ENCODE measurements around the gene CTDSPL. TPM values are rescaled to one million over a fixed set of nuclear protein-coding genes. Genes with fewer than 3 reads are reported as not detected.
A peak's percentile ranks its signal among the peaks of the same experiment; 100 is the strongest.

Gene CTDSPL
- total and polyA plus RNA-seq, 2 of the 8 experiments (the other 6 are each of a cell fraction or from before 2014, with no cell fraction given) = 20.3 to 42.2 TPM

GRCh38 chr3:38018296-38019266 is 156.9 kb downstream of the CTDSPL start:
- Histone ChIP-seq H4K91ac (replicated peaks; ENCODE audit: insufficient read length, low read length) (no peak overlapping the region), H4K8ac (ENCODE audit: extremely low read depth, insufficient read depth, low read length) (no peak overlapping the region), H2BK5ac (ENCODE audit: low read depth, low read length) (no peak overlapping the region), H3K4me2 (ENCODE audit: insufficient read depth in 1 of 2, low read depth in 2 of 2, low read length in 2 of 2) (no peak overlapping the region), H3K14ac (ENCODE audit: insufficient read length) (no peak overlapping the region), H3K4me1 (replicated peaks in 1 of 4; ENCODE audit: control insufficient read depth in 3 of 4, insufficient read depth in 4 of 4, low read length in 3 of 4) (peaks cover 0 to 1% (median under 1%) of the 10 kb centered on the region in 4 experiments; a peak in 2 of 7 replicates), H3K9me3 (ENCODE audit: insufficient read depth in 2 of 2, low read depth in 1 of 2, low read length in 1 of 2) (no peaks in the 10 kb centered on the region), H3K9ac (replicated peaks in 1 of 4; ENCODE audit: extremely low read depth in 1 of 4, low read depth in 3 of 4, low read length in 3 of 4) (no peak overlapping the region), H2BK12ac (ENCODE audit: low read depth, low read length) (no peak overlapping the region), H2BK15ac (ENCODE audit: low read length) (no peak overlapping the region), H3K23me2 (ENCODE audit: low read depth, low read length) (no peaks in the 10 kb centered on the region), H2AK5ac (ENCODE audit: low read depth, low read length) (no peak overlapping the region), H3K27me3 (replicated peaks in 1 of 4; ENCODE audit: control insufficient read depth in 3 of 4, extremely low read depth in 1 of 4, insufficient read depth in 3 of 4, low read length in 3 of 4) (peaks cover 0 to 4% (median 0%) of the 10 kb centered on the region in 4 experiments; a peak in 1 of 7 replicates), H3K36me3 (ENCODE audit: control insufficient read depth in 2 of 4, insufficient read depth in 4 of 4, low read length in 3 of 4) (peaks cover 0 to 7% (median 2%) of the 10 kb centered on the region in 4 experiments; a peak in 2 of 8 replicates), H3K4me3 (ENCODE audit: extremely low read depth in 1 of 4, insufficient read depth in 2 of 4, low read depth in 3 of 4, low read length in 4 of 4) (no peak overlapping the region), H2AFZ (ENCODE audit: low read length) (no peak overlapping the region), H3K79me1 (ENCODE audit: low read depth, low read length) (no peaks in the 10 kb centered on the region; the same call in 1 of the 2 replicates), H2BK120ac (replicated peaks; ENCODE audit: low read depth, low read length) (no peak overlapping the region), H3K27ac (ENCODE audit: low read depth, low read length) (no peak overlapping the region), H3K56ac (replicated peaks; ENCODE audit: insufficient read length, low read depth, low read length) (no peak overlapping the region), H2BK20ac (ENCODE audit: low read length) (no peak overlapping the region), H3K23ac (ENCODE audit: insufficient read length) (no peak overlapping the region), H3K79me2 (ENCODE audit: control insufficient read depth in 1 of 2, insufficient read depth in 2 of 2, low read length in 2 of 2) (no peaks in the 10 kb centered on the region), H3K4ac (replicated peaks; ENCODE audit: insufficient read length, low read depth, low read length) (no peak overlapping the region), H4K5ac (ENCODE audit: insufficient read length, low read depth, low read length) (no peak overlapping the region), H4K20me1 (replicated peaks in 1 of 2; ENCODE audit: control insufficient read depth in 1 of 2, insufficient read depth in 2 of 2, low read length in 2 of 2) (peaks cover 5 to 7% of the 10 kb centered on the region in 2 experiments), H3K18ac (ENCODE audit: extremely low read depth, low read length) (peak overlapping the region; percentile 19; the same call in 1 of the 2 replicates)
- DNase-seq (ENCODE audit: low read depth in 1 of 2, low spot score in 2 of 2) (no peak), FAIRE-seq (no peak)
- ChIA-PET POLR2A (ENCODE audit: partially characterized antibody) (no interaction called here), CTCF (ENCODE audit: partially characterized antibody) (interaction anchor here (1.2 to 9.6 kb wide), 3 partner anchors 16 to 45 kb away, joined by 6 to 74 read pairs (median 8); no protein-coding TSS in a partner anchor)
- no peak for TF ChIP-seq POU5F1 (IDR thresholded peaks at IDR 0.05; ENCODE audit: low read depth, low read length)
- TF ChIP-seq RAD21 (IDR thresholded peaks at IDR 0.05 in 1 of 2, conservative IDR thresholded peaks at IDR 0.05 in 1 of 2; ENCODE audit: low read depth in 2 of 2, low read length in 2 of 2) = 0 out of 4 replicates have a peak, but pooled peaks of 1 of the 2 experiments have one; percentile 11
- 89% methylated on average over 12 of the region's 13 CpGs; no CpG with 5 or more reads in 1 of the 2 experiments for WGBS, 2 experiments (ENCODE audit: extremely low coverage in 1 of 2, insufficient coverage in 1 of 2, insufficient read length in 1 of 2, insufficient replicate concordance in 2 of 2, low coverage in 1 of 2, low lambda C conversion rate in 2 of 2, missing lambda C conversion rate in 1 of 2)
